Upper lobe of left lung (tissue), 4 donors: ENCODE measurements around the gene CDYL.

ENCODE experiments used
- EP300 ChIP-seq, 4 donors: sonication (generic); formaldehyde crosslinking; IDR thresholded peaks; one replicate each; pipeline ENCODE4 v1.5.1; 2017; ENCODE audit warnings: antibody characterized with exemption in 4 of 4, control low read depth in 2 of 4
- POLR2A ChIP-seq, 4 donors: fragments of 450-650 bp; IDR thresholded peaks; one replicate each; pipeline ENCODE4 v1.5.1; 2016 to 2017; ENCODE audit warnings: antibody characterized with exemption in 4 of 4, mild to moderate bottlenecking in 2 of 4
- TF ChIP-seq, protein P1 (sequence below), 6 experiments: fragments of 450-650 bp in 4 of 6; fragments of 200-600 bp in 2 of 6; sonication (generic) in 2 of 6; IDR thresholded peaks; one replicate each; pipeline ENCODE4 v1.5.1; 2016 to 2019; ENCODE audit warnings: antibody characterized with exemption in 6 of 6

DNA sequence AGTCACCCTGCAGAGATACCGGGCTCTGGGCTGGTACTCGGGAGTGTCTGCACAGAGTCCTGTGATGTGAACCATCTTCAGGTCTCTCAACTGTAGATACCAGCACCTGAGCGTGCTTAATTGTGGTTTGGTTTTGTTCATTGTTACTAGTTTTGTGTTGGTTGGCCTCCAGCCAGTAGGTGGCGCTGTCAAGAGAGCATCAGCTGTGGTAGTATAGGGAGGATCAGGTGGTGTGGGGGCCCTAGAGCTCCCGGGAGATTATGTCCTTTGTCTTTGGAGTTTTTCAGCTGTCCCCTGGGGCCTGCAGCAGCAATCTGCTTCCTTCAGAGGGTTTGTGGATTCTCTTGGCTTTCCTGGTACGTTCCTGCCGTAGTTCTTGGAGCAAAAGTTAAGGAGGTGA, 67.9 kb downstream of the CDYL start:
- TF ChIP-seq, protein P1, sequence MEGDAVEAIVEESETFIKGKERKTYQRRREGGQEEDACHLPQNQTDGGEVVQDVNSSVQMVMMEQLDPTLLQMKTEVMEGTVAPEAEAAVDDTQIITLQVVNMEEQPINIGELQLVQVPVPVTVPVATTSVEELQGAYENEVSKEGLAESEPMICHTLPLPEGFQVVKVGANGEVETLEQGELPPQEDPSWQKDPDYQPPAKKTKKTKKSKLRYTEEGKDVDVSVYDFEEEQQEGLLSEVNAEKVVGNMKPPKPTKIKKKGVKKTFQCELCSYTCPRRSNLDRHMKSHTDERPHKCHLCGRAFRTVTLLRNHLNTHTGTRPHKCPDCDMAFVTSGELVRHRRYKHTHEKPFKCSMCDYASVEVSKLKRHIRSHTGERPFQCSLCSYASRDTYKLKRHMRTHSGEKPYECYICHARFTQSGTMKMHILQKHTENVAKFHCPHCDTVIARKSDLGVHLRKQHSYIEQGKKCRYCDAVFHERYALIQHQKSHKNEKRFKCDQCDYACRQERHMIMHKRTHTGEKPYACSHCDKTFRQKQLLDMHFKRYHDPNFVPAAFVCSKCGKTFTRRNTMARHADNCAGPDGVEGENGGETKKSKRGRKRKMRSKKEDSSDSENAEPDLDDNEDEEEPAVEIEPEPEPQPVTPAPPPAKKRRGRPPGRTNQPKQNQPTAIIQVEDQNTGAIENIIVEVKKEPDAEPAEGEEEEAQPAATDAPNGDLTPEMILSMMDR (IDR thresholded peaks at IDR 0.05) = no peak
- TF ChIP-seq POLR2A (IDR thresholded peaks at IDR 0.05) (no peak), EP300 (IDR thresholded peaks at IDR 0.05) (no peak)
